K562 (cell line): ENCODE data around the gene SLC24A1. TPM values are rescaled to one million over a fixed set of nuclear protein-coding genes. Genes with fewer than 3 reads are reported as not detected.

Source experiments
- ATAC-seq: fragments of 200-7000 bp; cut with Tn5 transposase; 3 replicates; pipeline ENCODE4 v1.9.1; 2020; ENCODE audit warnings: moderate library complexity
- BruUV-seq: library from RNA; stranded (reverse); fragments of 400-500 nt; replicated peaks from 2 replicates; lab custom pipeline; 2021; lab: Mats Ljungman, UMichigan
- CTCF ChIA-PET: fragments of 300-600 bp; formaldehyde crosslinking; extraction: SDS; loops from one replicate; lab custom pipeline; 2021; ENCODE audit warnings: low intra/inter-chr PET ratio; lab: Yijun Ruan, JAX
- POLR2A ChIA-PET: fragments of 300-600, 350-650 bp; sonication (Branson Sonifier 250); formaldehyde crosslinking; extraction: SDS; loops from one replicate; lab custom pipeline; 2021; ENCODE audit warnings: antibody characterized with exemption, inconsistent platforms; lab: Yijun Ruan, JAX
- DNase-seq, 4 experiments: peaks; one replicate each; pipeline versions ENCODE4 v3.0.0 to v3.0.0-alpha.2; 2011 to 2018; ENCODE audit warnings: low spot score in 3 of 4, mixed read lengths in 3 of 4; ENCODE audit errors: extremely low read depth in 1 of 4
- FAIRE-seq: peaks from 2 replicates; lab custom pipeline; 2011; peaks lifted over from hg19 to GRCh38; lab: Jason Lieb, UNC
- H2AFZ ChIP-seq: 2 replicates; pipeline ENCODE4 v1.6.0; 2011; ENCODE audit warnings: low read depth, low read length, control low read depth, inconsistent platforms
- H3K27ac ChIP-seq: fragments of 200-600 bp; 3 replicates; pipeline ENCODE4 v1.8.0; 2011; ENCODE audit warnings: low read depth, mild to moderate bottlenecking, control low read depth, inconsistent platforms, low read length, moderate library complexity, mixed read lengths; ENCODE audit errors: extremely low read depth
- H3K27me3 ChIP-seq, 2 experiments: fragments of 300-600 bp in 1 of 2; 2 replicates in 1 of 2; 3 replicates in 1 of 2; pipeline versions ENCODE4 v1.6.0 to v1.8.0; 2011; ENCODE audit warnings: inconsistent platforms in 2 of 2, low read length in 2 of 2, mild to moderate bottlenecking in 1 of 2, mixed read lengths in 1 of 2, moderate library complexity in 1 of 2; ENCODE audit not compliant: control insufficient read depth in 2 of 2, insufficient read depth in 2 of 2
- H3K36me3 ChIP-seq: fragments of 300-600 bp; 3 replicates; pipeline ENCODE4 v1.8.0; 2011; ENCODE audit warnings: mild to moderate bottlenecking, low read length, inconsistent platforms; ENCODE audit not compliant: control insufficient read depth, insufficient read depth
- H3K4me1 ChIP-seq, 2 experiments: fragments of 200-600 bp in 1 of 2; replicated peaks in 1 of 2; 2 replicates in 1 of 2; 3 replicates in 1 of 2; pipeline versions ENCODE4 v1.5.1 to v1.8.0; 2011; ENCODE audit warnings: inconsistent platforms in 2 of 2, low read length in 2 of 2, mild to moderate bottlenecking in 1 of 2, mixed read lengths in 1 of 2, moderate library complexity in 1 of 2; ENCODE audit not compliant: control insufficient read depth in 2 of 2, insufficient read depth in 2 of 2
- H3K4me2 ChIP-seq: 2 replicates; pipeline ENCODE4 v1.6.1; 2011; ENCODE audit warnings: low read length, control low read depth, inconsistent platforms, mixed read lengths; ENCODE audit not compliant: insufficient read depth
- H3K4me3 ChIP-seq: fragments of 200-600 bp; sonication (generic), shearing (Covaris generic); 2 replicates; pipeline ENCODE4 v1.5.1; 2016; ENCODE audit warnings: control low read depth, inconsistent platforms
- H3K79me2 ChIP-seq: fragments of 200-600 bp; 3 replicates; pipeline ENCODE4 v1.8.0; 2011; ENCODE audit warnings: low read length, inconsistent platforms; ENCODE audit not compliant: control insufficient read depth, insufficient read depth
- H3K9ac ChIP-seq, 2 experiments: 2 replicates each; pipeline versions ENCODE4 v1.6.0 to v1.6.1; 2011; ENCODE audit warnings: low read depth in 2 of 2, low read length in 2 of 2, control low read depth in 1 of 2, inconsistent platforms in 1 of 2, mild to moderate bottlenecking in 1 of 2, mixed read lengths in 1 of 2; ENCODE audit not compliant: insufficient read depth in 1 of 2
- H3K9me1 ChIP-seq: one replicate; pipeline ENCODE4 v1.6.0; 2011; ENCODE audit warnings: inconsistent platforms, mild to moderate bottlenecking, low read length, moderate library complexity; ENCODE audit not compliant: control insufficient read depth, insufficient read depth
- H3K9me3 ChIP-seq: replicated peaks from 2 replicates; pipeline ENCODE4 v1.5.1; 2011; ENCODE audit warnings: low read depth, low read length, inconsistent platforms; ENCODE audit not compliant: control insufficient read depth, insufficient read depth
- H4K20me1 ChIP-seq: replicated peaks from 2 replicates; pipeline ENCODE4 v1.6.1; 2011; ENCODE audit warnings: low read length, inconsistent platforms, mixed read lengths; ENCODE audit not compliant: control insufficient read depth, insufficient read depth
- ARID4B ChIP-seq: sonication (generic); formaldehyde crosslinking; IDR thresholded peaks from 2 replicates; pipeline ENCODE4 v1.8.0; 2022; ENCODE audit warnings: mild to moderate bottlenecking, missing genetic modification reagents
- LCOR ChIP-seq: sonication (generic); formaldehyde crosslinking; IDR thresholded peaks from 2 replicates; pipeline ENCODE4 v1.8.0; 2022; ENCODE audit warnings: mild to moderate bottlenecking, missing genetic modification reagents
- NFE2L1 ChIP-seq: fragments of 450-650 bp; IDR thresholded peaks from 2 replicates; pipeline ENCODE4 v1.6.1; 2016; ENCODE audit warnings: missing genetic modification characterization, low read depth, mild to moderate bottlenecking, missing compliant biosample characterization, moderate library complexity, borderline replicate concordance
- POLR2A ChIP-seq: fragments of 450-650 bp; conservative IDR thresholded peaks from 2 replicates; pipeline ENCODE4 v1.6.1; 2016
- POLR2AphosphoS2 ChIP-seq: IDR thresholded peaks from 2 replicates; pipeline ENCODE4 v1.6.1; 2012; ENCODE audit warnings: low read length, improper control_type of control experiment
- RBM17 ChIP-seq: fragments of 200-400 bp; formaldehyde crosslinking; IDR thresholded peaks from 2 replicates; pipeline ENCODE4 v1.6.1; 2017; ENCODE audit warnings: low read depth, mild to moderate bottlenecking, low read length, borderline replicate concordance
- RCOR1 ChIP-seq, 2 experiments: IDR thresholded peaks; 2 replicates each; pipeline ENCODE4 v1.6.1; 2012; ENCODE audit warnings: low read depth in 2 of 2, low read length in 2 of 2, borderline replicate concordance in 1 of 2, improper control_type of control experiment in 1 of 2
- SMC3 ChIP-seq: conservative IDR thresholded peaks from 2 replicates; pipeline ENCODE4 v1.6.1; 2011; ENCODE audit warnings: low read depth, low read length, improper control_type of control experiment; ENCODE audit not compliant: insufficient read depth
- ZFP91 ChIP-seq: sonication (generic); formaldehyde crosslinking; IDR thresholded peaks from 2 replicates; pipeline ENCODE4 v1.8.0; 2022; ENCODE audit warnings: mild to moderate bottlenecking, missing genetic modification reagents
- ZNF583 ChIP-seq: fragments of 250-450 bp; sonication (Bioruptor Pico); IDR thresholded peaks from 2 replicates; pipeline ENCODE4 v1.4.0; 2020
- WGBS: fragments of 100-300 bp; shearing (Covaris generic); methylation state at CpG from one replicate; pipeline ENCODE4 v1.1.6; 2016; ENCODE audit warnings: low coverage, mixed read lengths; ENCODE audit not compliant: insufficient coverage; ENCODE audit errors: missing lambda C conversion rate; 5-methylcytosine and 5-hydroxymethylcytosine counted together
- in situ Hi-C: fragments of 300-500 bp; cut with MboI; formaldehyde crosslinking; loops from 4 replicates; pipeline ENCODE4 v1.15.0; 2018; ENCODE audit warnings: inconsistent platforms, mixed read lengths
- intact Hi-C: fragments of 100-400 bp; cut with micrococcal nuclease; formaldehyde crosslinking; loops from 2 replicates; pipeline ENCODE4 v1.14.2; 2022
- polyA plus RNA-seq, 8 experiments: library from polyadenylated mRNA; depleted of rRNA in 4 of 8; stranded (reverse) in 5 of 8; unstranded in 3 of 8; fragments of >200 nt; fragmentation: Nextera tagmentation in 2 of 8; fragmentation: Illumina TruSeq in 1 of 8; extraction: Ambion mirVana in 2 of 8; extraction: Trizol in 1 of 8; gene quantifications; 2 replicates each; pipeline versions ENCODE4 v1.2.1 to v1.2.3, GENCODE V29; 2011 to 2014; ENCODE audit warnings: inconsistent platforms in 1 of 8, missing spikeins in 1 of 8
- total RNA-seq, 7 experiments: library from RNA; depleted of rRNA in 6 of 7; stranded (reverse); fragments of >200 nt in 6 of 7; fragmentation: Illumina TruSeq in 2 of 7; extraction: Trizol in 2 of 7; gene quantifications; 2 replicates each; pipeline versions ENCODE4 v1.2.1 to v1.2.3, GENCODE V29; 2011 to 2021; ENCODE audit warnings: low replicate concordance in 1 of 7
- TF ChIP-seq, protein P1 (sequence below): fragments of 450-650 bp; IDR thresholded peaks from 2 replicates; pipeline ENCODE4 v1.6.1; 2018; ENCODE audit not compliant: partially characterized antibody

The SLC24A1 gene
- total and polyA plus RNA-seq, 9 of the 15 experiments (the other 6 are each of a cell fraction or from before 2014, with no cell fraction given) = 3.1 to 8.2 (median 5.5) TPM

DNA sequence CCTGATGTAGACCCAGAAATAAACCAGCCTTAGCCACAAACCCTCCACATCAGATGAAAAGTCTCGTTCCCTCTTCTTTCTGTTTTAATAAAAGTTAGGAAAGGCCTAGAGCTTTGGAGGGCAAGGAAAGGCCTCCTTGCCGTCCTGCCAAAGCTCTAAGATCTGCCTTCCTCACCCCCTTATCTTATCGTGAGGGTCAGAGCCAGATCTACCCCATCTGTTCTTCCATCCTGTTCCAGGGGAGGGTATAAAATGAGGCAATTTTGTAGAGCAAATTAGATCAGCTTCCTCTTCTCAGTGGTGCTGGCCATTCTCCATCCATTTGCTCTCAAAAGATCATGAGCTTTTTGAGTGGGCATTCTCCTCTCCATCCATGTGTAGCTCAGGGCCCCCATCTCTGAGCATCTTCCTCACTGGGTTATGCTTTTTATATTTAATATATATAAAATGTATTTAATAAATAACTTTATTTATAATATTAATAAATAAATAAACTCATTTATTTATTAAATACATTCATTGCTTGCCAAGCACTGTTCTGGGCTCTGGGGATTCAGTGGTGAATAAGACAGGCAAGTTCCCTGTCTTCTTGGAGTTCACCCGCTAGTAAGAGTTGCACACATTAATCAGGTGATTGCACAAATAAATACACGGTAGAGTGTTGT lies 2.0 kb upstream of the SLC24A1 start:
- Histone ChIP-seq H3K79me2 (no peaks in the 10 kb centered on the region), H3K27ac (no peak overlapping the region), H3K9me1 (no peaks in the 10 kb centered on the region), H3K36me3 (no peaks in the 10 kb centered on the region), H3K4me3 (no peak overlapping the region), H3K4me1 (peaks cover 3 to 7% of the 10 kb centered on the region in 2 experiments; a peak in 3 of 5 replicates), H3K27me3 (no peaks in the 10 kb centered on the region), H4K20me1 (no peaks in the 10 kb centered on the region; the same call in 1 of the 2 replicates), H3K9me3 (no peaks in the 10 kb centered on the region), H3K4me2 (peak overlapping the region; percentile 4; the same call in 1 of the 2 replicates), H2AFZ (peak overlapping the region; percentile 63), H3K9ac (no peak overlapping the region)
- ATAC-seq = no peak
- WGBS = 33% methylated on average over 5 of the region's 5 CpGs
- intact Hi-C loops (loop anchor here (10.0 kb wide), 1 partner anchor 355 kb away; no protein-coding TSS in a partner anchor), in situ Hi-C loops (no loop called here)
- no TSS peak for BruUV-seq
- no peak for DNase-seq
- CTCF ChIA-PET = no interaction called here
- POLR2A ChIA-PET = interaction anchor here (0.5 to 0.8 kb wide), 2 partner anchors 9 to 250 kb away, joined by 4 read pairs; partner anchors contain the start of gene INTS14
- no peak for FAIRE-seq
- TF ChIP-seq POLR2A = no peak
- no peak for TF ChIP-seq POLR2AphosphoS2
- no peak for TF ChIP-seq NFE2L1 (tag)
- peak in 1 of 2 experiments; percentile 15; a peak in 1 of 4 replicates for TF ChIP-seq RCOR1 (IDR thresholded peaks at IDR 0.05; ENCODE audit: borderline replicate concordance in 1 of 2, low read depth in 2 of 2, low read length in 2 of 2)
- no peak for TF ChIP-seq ARID4B (CRISPR knock-in tag)
- no peak for TF ChIP-seq ZNF583
- no peak for TF ChIP-seq ZFP91 (CRISPR knock-in tag)
- no peak for TF ChIP-seq SMC3
- TF ChIP-seq LCOR (CRISPR knock-in tag) = no peak
- TF ChIP-seq, protein P1, sequence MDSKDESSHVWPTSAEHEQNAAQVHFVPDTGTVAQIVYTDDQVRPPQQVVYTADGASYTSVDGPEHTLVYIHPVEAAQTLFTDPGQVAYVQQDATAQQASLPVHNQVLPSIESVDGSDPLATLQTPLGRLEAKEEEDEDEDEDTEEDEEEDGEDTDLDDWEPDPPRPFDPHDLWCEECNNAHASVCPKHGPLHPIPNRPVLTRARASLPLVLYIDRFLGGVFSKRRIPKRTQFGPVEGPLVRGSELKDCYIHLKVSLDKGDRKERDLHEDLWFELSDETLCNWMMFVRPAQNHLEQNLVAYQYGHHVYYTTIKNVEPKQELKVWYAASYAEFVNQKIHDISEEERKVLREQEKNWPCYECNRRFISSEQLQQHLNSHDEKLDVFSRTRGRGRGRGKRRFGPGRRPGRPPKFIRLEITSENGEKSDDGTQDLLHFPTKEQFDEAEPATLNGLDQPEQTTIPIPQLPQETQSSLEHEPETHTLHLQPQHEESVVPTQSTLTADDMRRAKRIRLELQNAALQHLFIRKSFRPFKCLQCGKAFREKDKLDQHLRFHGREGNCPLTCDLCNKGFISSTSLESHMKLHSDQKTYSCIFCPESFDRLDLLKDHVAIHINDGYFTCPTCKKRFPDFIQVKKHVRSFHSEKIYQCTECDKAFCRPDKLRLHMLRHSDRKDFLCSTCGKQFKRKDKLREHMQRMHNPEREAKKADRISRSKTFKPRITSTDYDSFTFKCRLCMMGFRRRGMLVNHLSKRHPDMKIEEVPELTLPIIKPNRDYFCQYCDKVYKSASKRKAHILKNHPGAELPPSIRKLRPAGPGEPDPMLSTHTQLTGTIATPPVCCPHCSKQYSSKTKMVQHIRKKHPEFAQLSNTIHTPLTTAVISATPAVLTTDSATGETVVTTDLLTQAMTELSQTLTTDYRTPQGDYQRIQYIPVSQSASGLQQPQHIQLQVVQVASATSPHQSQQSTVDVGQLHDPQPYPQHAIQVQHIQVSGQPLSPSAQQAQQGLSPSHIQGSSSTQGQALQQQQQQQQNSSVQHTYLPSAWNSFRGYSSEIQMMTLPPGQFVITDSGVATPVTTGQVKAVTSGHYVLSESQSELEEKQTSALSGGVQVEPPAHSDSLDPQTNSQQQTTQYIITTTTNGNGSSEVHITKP = no peak
- TF ChIP-seq RBM17 = no peak
